ENCODE data around the gene COA3. TPM values are rescaled to one million over a fixed set of nuclear protein-coding genes. Genes with fewer than 3 reads are reported as not detected.

Gene COA3
- polyA plus RNA-seq, 5 donors = 83.6 to 96.6 (median 86.7) TPM

- no peak for DNase-seq
Measured at GRCh38 chr17:42821176-42821575, 22.7 kb upstream of the COA3 start.

GRCh38 chr17:42819939-42820535, 21.5 kb upstream of the COA3 start:
- DNase-seq = no peak

- DNase-seq = no peak
Measured at GRCh38 chr17:42818379-42818778, 19.9 kb upstream of the COA3 start.

GRCh38 chr17:42817866-42818265, 19.4 kb upstream of the COA3 start:
- no peak for DNase-seq

- peak; percentile 51 to 57 for DNase-seq
Measured at GRCh38 chr17:42814633-42815399, 16.3 kb upstream of the COA3 start.

DNA sequence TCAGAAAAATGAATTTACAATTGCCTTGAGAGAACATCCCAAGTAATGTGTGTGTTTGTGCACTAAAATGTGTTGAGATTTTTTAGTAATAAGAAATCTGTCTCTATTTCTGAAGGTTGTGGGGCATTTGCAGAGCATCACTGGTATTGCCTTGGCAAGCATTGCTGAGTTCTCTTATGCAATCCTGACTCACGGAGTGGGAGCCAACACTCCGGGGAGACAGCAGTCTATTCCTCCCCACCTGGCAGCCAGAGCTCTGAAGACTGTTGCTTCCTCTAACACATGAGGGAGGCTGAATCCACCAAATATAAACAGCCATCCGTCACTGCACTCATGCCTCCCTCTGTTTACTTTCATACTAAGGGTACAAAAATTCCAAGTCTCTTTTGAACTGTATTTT, 10.7 kb upstream of the COA3 start:
- no peak for DNase-seq

DNA sequence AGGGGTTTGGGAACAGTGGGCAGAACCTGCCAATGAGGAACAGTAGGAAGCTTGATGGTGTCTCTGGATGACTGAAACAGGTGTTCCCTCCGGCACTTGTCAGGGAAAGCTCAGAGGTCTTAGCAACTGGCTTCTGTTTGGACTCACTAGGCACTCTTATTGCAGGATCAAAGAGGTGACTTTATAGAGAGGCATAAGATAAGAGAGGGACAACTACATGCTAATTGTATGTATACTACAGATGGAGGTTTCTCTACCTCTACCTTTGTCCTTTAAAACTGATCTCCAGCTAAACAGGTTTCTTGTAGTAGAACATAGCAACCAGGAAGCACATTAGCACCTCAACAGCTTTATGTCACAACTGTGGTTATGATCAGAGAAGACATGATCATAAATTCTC, 7.7 kb upstream of the COA3 start:
- DNase-seq = no peak

DNA sequence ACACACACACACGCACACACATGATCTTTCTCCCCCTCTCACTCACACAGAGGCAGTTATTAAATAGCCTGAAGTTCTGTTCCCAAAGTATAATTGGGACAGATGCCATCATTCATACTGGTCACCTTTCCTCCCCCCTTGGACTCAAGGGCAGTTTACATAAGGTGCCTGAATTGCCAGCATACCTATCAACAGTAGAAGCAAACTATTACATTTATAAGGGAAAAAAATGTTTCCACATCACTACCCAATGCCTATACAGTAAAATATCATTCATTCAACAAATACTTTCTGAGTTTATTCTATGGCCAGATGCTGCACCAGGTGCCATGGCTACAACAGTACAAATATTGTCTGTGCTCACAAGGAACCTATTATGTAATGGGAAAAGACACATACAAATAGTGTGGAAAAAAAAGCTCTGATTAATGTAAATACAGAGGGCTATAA, 6.4 kb upstream of the COA3 start:
- DNase-seq = no peak

GRCh38 chr17:42803074-42803883, 4.8 kb upstream of the COA3 start:
- DNase-seq = no peak

GRCh38 chr17:42798011-42798382, 507 bp downstream of the COA3 start:
- DNase-seq = no peak

- no peak for DNase-seq
Measured at GRCh38 chr17:42797067-42798007, 1.2 kb downstream of the COA3 start.

- no peak for DNase-seq
Measured at GRCh38 chr17:42796066-42796758, 2.3 kb downstream of the COA3 start.

GRCh38 chr17:42795465-42795864, 3.0 kb downstream of the COA3 start:
- DNase-seq = no peak

DNA sequence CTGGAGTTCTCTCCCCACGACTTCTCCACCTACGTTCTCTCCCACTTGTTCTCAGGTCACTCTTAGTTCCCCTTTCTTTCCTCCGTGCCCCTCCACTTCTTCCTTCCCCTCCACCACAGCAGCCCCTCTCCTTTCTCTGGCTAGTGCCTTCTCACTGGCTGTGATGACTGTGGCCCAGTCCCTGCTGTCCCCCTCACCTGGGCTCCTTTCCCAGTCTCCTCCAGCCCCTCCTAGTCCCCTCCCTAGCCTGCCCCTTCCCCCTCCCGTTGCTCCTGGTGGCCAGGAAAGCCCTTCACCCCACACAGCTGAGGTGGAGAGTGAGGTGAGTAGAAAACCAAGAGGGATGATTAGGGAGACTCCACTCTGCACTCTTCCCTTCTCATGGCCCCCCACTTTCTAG, 3.4 kb downstream of the COA3 start:
- DNase-seq = no peak

GRCh38 chr17:42792545-42792944, 6.0 kb downstream of the COA3 start:
- DNase-seq = no peak

DNA sequence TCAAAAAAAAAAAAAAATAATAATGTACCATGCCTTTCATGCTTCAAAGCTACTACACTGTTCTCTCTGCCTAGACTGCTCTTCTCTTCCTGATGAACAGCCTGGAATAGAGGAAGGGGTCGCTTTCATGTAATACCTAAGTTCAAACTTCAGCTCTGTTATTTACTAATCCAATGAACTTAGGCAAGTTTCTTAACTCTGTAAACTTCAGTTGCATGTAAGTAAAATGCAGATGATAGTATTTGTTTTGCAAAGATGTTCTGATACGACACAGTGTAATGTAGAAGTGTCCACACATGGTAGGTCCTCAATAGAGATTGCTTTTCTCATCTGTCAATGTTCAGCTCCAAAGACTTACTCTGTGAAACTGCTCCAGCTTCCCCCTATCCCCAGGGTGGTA, 6.6 kb downstream of the COA3 start:
- DNase-seq = no peak

GRCh38 chr17:42787266-42787665, 11.2 kb downstream of the COA3 start:
- no peak for DNase-seq

DNA sequence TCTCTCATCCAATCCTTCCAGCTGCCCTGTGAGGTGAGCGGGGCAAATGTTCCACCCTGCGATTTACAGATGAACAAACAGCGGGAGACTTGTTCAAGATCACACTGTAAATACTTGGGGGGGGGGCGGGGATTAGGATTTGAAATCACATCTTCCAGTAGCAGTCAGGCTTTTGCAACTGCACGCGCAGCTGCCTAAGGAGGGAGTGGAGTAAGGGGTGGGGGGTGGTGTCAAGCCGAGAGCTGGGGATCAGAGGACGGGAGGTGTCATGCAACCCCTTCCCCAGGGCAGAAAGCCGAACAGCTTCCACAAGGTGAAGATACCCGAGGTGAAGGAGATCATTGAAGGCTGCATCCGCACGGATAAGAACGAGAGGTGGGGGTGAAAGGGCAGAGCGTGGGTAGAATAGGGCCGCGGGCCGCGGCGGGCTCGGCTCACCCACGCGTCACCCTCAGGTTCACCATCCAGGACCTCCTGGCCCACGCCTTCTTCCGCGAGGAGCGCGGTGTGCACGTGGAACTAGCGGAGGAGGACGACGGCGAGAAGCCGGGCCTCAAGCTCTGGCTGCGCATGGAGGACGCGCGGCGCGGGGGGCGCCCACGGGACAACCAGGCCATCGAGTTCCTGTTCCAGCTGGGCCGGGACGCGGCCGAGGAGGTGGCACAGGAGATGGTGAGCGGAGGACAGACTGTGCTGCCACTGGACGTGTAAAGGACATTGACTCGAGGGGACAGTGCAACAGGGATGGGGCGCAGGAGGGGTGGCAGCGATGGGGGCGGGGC, 13.5 kb downstream of the COA3 start:
- no peak for DNase-seq

DNA sequence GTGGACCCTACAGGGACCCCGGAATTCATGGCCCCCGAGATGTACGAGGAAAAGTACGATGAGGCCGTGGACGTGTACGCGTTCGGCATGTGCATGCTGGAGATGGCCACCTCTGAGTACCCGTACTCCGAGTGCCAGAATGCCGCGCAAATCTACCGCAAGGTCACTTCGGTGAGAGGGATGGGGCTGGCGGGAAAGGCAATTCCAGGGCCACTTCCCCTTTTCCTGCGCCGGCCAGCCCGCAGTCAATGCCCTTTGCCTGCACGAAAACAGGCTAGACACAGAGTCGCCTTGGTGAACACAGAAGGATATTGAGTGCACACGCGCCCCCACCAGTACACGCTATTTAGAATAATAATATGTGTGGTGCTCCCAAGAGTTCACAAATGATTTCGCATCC, 14.1 kb downstream of the COA3 start:
- no peak for DNase-seq

DNA sequence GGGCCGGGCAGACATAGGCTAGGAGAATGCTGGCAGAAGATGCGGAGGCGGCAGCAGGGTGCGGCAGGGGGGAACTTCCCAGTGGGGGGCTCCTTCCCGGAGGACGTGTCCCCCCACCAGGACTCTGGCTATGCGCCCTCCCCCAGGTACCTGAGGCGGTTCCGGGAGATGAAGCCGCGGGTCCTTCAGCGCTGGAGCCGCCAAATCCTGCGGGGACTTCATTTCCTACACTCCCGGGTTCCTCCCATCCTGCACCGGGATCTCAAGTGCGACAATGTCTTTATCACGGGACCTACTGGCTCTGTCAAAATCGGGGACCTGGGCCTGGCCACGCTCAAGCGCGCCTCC, 14.7 kb downstream of the COA3 start:
- DNase-seq = no peak

Data from right lung (tissue), 5 donors.